HT1080 (cell line): ENCODE data around the gene SLC10A7. TPM values are rescaled to one million over a fixed set of nuclear protein-coding genes. Genes with fewer than 3 reads are reported as not detected.

Source experiments
- DNase-seq: peaks from one replicate; pipeline ENCODE4 v3.0.0-alpha.2; 2015; ENCODE audit warnings: low read depth
- total RNA-seq: library from RNA; depleted of rRNA; stranded (reverse); fragments of >200 nt; shearing (Covaris generic); gene quantifications from 2 replicates; pipeline ENCODE4 v1.2.3, GENCODE V29; 2014

The SLC10A7 gene
- total RNA-seq, 1 experiment from 2014 or later = 5.6 TPM

DNA sequence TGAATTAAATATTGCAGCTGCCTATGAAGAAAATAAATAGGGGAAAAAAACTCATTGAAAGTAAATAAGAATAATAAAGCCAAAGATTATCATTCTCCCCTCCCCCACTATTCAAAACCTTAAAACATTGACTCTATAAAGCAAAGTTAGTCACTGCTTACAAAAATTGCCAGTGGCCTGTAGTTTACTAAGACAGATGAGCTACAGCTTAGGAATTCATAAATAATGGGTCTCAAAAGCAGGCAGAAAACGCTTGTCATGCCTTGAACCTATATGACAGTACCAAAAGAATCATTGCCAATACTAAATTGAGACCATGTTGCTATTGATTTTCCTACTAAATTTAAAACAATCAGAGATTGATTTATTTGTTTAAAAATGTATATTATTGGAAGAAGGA lies 78.9 kb downstream of the SLC10A7 start:
- DNase-seq = peak; percentile 25

DNA sequence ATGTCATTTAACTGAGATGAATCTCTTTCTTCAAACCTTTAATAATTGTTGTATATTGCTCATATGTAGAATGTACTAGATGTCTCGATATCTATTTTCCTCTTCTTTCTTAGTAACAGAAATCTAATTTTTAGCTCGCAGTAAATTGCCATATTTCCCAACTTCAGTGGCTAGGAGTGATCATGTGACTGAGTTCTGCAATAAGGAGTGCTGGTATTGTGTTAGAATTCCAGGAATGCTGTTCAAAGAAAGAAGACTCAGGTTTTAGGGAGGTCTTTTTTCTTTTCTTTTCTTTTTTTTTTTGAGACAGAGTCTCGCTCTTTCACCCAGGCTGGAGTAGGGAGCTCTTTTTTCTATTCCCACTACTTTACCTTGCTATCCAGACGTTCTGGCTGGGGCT lies 81.7 kb downstream of the SLC10A7 start:
- no peak for DNase-seq

DNA sequence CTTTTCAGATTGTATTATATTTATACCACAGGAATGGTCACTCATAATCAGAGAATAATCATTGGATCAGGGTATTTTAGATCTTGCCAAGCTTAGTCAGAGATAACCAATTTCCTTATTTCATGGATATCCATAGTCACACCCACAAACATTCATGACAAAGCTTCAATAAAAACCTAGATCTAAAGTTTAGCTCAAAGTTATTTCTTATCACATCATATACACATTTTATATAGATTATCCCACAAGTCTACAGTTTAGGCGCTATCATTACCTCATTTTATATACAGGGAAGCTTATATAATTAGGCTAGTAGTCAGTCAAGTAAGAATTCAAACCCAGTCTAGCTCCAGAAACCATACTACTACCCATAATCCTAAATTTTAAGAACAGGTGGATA lies 82.3 kb downstream of the SLC10A7 start:
- DNase-seq = no peak

DNA sequence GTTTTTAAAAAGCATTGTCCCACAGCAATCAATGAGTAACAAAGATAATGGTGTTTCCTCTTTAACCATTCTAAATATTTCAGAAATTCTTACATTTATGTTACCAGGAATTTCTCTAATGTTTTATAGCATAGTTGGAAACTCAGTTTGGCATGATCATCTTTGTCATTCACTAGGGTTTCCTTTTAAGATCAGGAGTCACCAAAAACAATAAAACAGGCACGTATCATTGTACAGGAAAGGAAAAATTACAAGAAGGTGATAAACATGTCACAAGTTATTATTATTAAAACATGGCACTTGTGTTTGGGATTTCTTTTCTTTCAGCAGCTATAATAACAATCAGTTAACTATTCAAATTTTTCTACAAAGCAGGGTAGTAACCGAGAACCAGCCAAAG lies 84.0 kb downstream of the SLC10A7 start:
- DNase-seq = no peak

DNA sequence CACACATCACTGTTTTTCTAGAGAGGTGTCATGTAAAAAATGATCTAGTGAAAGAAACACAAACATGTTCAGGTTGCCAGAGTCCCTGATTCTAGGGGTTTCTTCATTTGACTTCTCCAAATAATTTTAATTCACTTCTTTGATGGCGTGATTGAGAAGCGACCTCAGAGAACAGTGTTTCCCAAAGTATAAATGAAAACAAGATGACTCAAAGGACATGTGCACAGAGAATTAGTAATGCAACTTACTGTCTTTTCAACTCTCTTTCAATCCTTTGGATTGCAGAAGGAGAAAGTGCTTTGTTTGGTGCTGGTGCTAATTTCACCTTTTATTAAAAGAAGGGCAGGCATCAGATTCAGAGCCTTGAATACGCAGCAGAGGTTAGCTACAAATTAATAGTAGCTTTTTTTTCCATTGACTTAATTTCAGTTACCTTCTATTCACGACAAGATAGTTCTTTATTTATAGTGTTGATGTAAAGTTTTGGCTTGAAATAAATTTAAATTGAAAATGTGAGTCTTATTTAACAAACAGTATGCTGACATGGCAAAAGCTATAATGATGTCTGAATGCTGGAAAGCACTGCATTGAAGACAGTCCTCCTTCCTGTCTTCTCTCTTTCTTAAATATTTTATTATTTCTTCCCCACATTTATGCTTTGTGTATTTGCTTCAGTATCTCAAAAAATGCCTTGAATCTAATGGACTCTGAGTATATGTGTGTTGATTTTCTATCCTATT lies 85.1 kb downstream of the SLC10A7 start:
- no peak for DNase-seq

DNA sequence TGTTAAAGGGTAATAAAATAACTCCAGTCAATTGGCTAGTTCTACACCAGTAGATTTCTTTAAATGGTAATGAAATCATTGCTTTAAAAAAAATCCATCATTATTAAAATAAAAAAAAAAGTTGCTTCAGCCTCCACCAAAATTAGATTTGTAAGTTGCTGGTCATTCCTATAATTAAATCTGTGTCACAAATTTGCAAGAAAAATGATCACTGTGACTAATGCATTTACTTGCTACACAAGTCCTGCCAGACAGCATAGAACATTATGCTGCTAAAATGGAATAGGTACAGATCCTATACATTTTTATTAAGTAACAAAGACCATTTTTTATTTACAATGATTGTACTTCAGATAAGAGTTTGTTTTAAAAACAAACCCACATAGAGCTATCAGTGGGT lies 85.8 kb downstream of the SLC10A7 start:
- no peak for DNase-seq

DNA sequence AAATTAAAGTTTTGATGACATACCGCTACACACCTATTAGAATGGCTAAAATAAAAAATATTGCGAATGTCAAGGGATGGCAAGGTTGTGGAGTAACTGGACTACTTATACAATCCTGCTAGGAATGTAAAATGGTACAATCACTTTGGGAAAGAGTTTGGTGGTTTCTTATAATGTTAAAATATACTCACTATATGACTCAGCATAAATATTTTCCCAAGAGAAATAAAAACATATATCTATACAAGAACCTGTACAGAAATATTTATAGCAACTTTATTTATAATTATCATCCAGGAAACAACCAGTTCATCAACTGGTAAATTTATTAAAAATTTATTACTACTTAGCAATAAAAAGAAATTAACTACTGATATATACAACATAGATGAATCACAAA lies 89.7 kb downstream of the SLC10A7 start:
- no peak for DNase-seq

DNA sequence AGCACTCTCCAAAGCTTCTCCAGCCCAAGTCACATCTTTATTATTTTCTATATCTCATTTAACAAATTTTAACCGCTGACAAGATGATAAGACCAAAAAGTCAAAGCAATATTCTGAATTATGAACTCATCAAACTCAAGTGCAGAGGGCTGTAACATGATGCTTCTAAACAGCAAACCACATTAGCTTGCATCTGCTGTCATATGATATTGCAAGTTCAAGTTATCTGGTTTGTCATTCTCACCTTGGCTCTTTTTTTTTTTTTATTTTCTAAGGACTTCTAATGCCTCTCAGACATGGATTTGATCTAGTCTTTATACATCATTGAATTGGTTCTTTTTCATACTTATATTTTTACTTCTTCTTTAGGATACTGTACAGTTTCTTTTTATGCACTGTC lies 93.4 kb downstream of the SLC10A7 start:
- no peak for DNase-seq

DNA sequence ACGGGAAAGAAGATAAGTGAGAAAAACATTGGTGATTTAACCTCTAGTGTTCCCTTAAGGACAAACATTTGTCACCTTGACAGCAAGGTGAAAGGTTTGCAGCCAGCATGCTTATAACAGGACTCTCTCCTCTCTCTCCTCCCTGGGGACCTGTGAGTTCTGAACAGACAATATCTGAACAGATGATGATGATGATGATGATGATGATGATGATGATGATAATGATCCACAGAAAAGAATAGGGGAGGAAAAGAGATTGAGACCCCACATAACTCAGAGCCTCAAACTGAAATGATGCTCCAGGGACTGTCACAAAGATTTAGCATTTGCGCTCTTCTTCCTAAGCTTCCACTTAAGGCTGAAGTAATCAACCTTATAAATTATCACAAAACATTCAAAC lies 103.9 kb downstream of the SLC10A7 start:
- DNase-seq = no peak

DNA sequence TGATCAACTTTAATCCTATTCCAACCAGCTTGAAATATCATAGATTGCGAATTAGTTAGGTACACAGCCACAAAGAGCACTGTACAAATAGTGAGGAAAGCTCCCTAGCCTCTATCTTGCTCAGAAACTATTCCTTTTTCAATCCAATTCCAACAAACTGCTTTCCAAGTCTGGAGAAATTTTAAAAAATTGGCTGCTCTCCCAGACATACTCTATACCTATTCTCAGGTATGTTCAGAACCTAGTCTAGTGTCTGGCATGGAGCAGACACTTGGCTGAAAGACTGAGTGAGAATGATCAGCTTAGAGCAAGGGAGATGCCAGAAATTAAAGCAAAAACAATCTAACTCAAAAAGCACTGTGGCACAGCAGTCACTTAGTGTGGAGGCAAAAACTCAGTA lies 105.9 kb downstream of the SLC10A7 start:
- no peak for DNase-seq

DNA sequence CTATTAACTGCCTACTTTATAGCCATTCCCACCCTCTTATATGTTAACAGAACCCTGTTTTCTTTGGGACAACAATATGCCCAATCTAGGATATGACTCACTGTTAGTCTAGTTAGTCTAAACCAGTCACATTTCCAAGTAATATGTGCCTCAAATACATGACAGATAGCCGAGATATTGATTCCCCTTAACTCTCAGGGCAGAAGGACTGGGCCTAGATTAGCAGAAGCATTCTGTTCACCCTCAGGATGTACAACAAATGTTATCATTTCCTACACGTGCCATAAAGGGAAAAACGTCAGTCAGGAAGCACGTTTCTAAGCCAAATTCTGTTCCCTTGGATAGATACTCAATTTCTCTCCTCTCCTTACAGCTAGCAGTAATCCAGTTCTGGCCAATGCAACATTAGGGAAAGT lies 114.1 kb downstream of the SLC10A7 start:
- DNase-seq = peak; percentile 49

DNA sequence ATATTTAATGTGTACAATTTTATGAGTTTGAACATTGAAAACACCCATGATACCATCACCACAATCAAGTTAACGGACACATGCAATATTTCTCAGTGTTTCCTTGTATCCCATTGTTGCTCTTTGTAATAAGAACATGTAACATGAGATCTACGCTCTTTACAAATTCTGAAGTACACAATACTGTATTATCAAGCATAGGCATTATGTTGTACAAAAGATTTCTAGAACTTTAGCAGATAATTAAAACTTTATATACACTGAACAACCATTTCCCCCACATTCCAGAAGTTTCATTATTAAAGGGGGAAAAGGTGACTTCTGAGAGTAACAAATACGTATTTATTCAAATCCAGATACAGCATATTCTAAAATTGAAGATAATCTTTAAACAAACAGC lies 114.5 kb downstream of the SLC10A7 start:
- DNase-seq = no peak

DNA sequence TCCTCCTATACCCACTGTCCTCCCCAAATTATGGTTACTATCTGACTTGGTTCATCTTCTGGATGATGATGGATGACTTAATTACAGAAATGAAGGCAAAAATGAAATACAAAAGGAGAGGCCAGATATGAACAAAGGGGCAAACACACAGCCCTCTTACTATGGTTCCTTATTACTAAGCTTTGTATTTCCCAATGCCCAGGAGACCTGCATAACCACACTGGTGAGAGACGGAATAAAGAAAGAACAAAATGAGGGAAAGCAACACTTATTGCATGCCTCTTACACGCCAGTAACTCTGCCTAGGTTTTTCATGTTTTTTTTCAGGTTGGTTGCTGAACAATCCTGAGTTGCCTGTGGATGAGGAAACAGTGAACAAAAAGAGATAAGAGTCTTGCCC lies 120.5 kb downstream of the SLC10A7 start:
- no peak for DNase-seq

DNA sequence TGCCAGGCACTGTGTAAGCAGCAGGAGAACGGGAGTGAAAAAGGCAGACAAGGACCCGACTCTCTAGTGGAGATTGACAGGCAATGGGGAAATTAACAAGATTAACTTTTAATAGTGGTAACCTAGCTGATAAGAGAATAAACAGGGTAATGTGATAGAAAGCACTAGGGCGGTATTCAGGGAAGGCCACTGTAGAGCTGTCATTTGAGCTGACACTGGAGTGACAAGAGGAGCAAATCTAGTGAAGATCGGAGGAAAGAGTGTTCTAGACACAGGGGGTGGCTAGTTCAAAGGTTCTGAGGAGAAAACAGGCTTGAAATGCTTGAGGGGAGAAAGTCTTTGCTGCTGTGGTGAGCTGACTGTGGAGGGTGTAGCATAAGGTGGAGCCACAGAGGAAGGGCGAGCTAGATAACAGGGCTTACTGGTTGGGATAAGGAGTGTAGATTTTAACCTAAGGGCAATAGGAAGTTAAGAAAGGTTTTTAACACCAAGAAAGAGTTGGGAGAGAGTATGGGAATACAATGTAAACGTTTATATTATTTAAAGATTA lies 122.8 kb downstream of the SLC10A7 start:
- no peak for DNase-seq

DNA sequence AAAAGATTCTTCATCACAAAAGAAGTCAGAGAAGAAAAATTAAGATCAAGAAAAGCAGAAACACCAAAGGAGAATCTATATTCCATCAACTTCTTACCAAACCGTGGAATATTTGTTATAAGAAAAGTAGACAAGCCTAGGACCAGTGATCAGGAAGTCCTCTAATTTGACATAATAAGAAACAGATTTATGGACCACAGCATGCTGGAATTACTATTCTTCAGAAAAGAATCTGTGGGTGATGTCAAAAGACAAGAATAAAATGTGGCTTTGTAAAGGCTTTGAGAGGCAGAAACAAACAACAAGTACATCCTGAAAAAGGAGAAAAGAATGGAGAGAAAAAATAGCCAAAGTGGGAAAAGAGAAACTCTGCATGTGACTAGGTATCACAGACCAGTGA lies 123.3 kb downstream of the SLC10A7 start:
- DNase-seq = no peak

DNA sequence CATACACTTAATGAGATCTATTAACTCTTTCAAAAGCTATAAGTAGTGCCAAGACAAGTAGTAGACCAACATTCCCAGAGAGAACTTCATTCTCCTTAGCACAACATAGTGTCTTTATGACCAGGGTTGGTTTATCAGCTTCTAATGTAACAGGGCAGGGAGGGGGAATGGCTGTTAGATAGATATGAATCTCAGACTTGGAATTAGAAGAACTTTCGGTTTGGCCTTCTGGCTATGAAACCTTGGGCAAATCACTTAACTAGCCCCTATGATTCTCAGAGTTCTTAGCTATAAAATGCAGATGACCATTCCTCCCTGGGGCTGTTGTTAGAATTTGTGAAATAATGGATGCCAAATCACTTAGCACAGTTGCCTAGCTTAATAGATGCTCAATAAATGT lies 132.2 kb downstream of the SLC10A7 start:
- DNase-seq = no peak

DNA sequence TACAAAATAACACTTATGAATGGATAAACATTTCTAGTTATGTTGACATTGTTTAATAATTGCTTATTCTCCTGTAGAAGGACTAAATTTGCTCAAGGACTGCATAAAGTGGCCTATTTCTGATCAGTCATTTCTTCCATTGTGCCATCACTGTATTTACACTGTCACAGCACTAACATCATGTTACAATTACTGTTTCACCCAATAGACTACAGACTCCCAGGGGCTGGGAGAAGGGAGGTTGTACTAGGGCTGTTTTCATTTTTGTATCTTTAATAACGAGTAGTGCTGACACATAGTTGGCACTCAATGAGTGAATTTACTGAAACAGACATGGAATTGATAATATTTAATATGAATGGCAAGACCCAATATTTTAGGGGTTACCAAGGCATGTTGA lies 139.5 kb downstream of the SLC10A7 start:
- no peak for DNase-seq

DNA sequence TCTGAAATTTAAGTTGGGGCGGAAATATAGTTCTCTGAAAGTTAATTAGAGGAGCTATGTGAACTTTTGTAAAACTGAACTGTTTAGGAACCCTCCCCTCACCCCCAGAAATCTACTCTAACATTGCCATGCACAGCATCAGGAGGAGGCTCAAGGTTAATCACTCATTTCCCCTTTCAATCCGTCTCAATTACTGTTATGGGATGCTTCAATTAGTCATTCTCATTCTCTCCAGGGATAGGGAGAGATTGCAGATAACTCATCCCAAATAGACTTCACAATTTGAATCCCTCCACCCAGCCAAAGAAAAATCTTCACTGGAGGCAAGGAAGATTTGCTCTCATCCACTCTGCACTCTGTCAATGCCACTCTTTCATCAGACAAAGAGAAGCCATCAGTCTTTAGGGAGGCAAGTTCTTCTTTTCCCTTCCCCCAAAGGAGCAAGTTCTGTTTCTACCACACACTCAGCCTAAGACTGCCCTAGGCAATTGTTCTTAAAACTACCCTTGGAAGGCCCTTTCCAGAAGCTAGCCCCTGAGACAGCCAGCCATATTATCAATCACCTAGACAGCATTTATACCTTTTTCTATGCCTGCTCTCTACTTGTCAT lies 140.4 kb downstream of the SLC10A7 start:
- peak; percentile 60 for DNase-seq

DNA sequence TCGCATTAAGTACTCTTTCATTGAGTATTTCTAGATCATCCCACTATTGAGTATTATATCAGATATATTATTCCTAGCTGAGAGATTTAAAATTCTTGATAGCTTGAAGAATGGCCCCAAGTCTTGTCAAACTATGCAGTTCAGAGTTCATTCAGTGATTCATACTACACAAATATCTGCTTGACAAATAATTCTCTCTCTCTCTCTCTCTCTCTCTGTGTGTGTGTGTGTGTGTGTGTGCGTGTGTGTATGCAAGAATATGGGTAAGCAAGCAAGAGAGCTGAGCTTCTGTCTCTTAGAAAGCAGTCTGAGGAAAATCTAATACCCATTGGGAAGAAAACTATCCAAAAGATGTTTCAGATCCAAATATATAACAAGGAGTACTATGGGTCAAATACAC lies 142.0 kb downstream of the SLC10A7 start:
- peak; percentile 20 for DNase-seq

DNA sequence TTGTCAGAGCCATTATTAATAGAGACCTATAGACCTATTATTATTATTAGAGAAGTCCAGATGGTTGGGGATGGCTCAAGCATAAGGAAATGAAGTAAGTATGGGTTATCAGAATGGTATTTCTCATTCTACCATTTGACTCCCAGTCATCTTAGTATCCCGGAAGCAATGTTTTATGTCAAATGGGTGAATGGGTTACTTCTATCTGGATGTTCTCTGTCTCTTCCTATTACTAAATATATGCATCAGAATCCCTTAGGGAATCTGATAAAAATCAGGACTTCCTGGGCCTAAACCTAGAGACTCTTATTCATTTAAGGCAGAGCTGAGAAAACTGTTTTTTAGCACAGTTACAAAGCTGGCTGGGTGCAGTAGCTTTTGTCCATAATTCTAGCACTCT lies 149.9 kb downstream of the SLC10A7 start:
- no peak for DNase-seq

DNA sequence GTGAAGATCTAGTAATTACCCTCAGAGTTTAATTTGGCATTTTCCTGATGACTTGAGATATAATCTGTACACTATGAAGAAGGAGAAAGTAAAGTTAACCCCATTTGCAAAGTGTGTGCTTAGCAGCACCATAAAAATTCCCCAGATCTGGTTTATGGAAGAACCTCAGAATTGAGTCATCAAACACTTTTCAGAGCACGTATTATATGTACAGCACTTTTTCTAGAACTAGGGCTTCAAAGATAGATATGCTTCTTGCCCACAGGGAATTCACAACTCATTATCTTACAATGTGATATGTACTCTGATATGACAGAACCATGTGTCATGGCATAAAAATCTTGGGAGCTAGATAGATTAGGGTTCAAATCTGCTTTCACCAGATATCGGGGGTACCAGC lies 150.9 kb downstream of the SLC10A7 start:
- DNase-seq = no peak

DNA sequence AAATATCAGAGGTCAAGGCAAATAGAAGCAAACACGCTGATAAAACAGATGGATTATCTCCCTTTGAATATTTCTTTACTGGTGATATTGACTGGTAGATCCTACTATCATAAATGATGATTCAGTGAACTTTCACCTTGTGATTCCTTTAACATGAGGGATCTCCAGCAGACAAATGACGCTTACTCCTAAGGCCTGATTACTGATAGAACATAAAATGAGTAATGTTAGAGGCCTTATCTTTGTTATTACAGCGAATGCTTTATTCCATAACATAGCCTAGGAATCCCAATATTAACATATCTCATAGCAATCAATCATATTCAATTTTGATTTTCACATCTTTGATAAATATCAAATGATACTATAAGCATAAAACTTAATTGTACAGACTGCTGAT lies 152.3 kb downstream of the SLC10A7 start:
- no peak for DNase-seq

DNA sequence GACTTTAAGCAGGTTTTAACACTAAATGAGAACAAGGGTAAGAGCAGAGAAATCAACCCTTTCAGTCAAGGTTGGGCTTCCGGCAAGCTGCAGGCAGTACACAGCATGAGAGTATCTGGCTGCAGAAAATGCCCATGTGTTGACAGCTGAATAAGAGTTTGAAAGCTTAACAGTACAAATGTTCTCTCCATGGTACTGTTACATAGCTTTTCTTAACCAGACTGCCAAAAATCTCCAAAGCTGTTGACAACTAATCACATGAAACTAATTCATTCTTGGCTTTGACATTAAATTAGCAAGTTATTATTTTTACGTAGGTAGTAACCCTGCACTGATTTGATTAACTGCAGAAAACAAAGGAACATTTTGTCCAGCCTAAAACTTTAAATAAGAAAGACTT lies 153.5 kb downstream of the SLC10A7 start:
- no peak for DNase-seq
